NCI-H774 (cell line): ENCODE measurements around the gene UBXN6.

Source experiments
- DNase-seq: peaks from one replicate; lab custom pipeline; 2025; lab: John Stamatoyannopoulos, UW

Gene UBXN6

DNA sequence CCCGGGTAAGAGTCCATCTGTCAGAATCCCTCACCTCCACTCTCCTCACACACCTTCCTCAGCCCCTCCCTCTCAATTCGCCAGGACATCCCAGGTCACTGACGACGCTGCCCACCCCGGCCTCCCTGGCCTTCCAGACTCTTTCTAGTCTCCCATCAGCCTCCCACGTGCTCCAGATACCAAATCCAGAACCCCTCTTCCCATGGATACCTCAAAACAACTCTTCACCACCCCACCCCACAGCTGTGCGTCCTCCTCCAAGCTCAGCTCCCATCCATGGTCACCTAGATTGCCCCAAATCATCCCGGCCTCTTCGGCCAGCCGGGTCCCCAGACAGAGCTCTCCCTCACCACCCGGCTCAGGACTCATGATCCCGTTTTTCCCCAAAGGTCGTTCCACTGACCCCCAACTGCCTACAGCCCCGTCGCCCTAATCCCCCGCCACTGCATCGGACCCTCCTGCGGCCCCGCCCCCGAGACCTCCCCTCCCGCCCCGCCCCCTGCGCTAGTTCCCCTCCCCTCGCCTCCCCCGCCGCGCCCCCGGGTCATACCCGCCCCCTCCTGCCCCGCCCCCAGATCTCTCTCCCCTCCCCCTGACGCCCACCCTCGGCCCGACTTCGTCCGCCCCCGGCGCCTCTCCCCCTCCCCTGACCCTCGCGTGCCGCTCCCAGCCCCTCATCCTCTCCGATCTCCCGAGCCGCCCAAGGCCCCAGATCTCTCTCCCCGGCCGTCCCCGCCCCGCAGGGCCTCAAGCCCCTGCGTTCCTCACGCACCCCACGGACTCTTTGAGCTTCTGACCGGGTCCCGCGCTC, 546 bp downstream of the UBXN6 start:
- DNase-seq: no peak

DNA sequence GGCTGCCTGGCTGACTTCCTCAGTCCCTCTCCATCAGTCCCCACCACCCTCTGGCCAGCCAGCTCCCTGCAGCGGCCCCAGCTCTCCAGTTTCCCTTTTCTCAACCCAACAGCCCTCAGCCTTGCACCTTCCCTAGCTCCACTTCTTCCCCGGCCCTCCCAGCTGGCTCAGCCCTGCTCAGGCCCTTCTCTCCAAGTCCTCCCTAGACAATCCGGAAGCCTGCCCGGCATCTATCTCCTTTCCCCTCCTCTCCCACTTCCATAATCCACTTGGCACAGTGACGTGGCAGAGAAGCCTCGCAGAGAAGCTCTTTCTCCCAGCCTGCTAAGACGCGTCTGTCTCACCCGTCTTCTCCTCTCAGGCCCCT, 1.1 kb downstream of the UBXN6 start:
- no peak for DNase-seq

DNA sequence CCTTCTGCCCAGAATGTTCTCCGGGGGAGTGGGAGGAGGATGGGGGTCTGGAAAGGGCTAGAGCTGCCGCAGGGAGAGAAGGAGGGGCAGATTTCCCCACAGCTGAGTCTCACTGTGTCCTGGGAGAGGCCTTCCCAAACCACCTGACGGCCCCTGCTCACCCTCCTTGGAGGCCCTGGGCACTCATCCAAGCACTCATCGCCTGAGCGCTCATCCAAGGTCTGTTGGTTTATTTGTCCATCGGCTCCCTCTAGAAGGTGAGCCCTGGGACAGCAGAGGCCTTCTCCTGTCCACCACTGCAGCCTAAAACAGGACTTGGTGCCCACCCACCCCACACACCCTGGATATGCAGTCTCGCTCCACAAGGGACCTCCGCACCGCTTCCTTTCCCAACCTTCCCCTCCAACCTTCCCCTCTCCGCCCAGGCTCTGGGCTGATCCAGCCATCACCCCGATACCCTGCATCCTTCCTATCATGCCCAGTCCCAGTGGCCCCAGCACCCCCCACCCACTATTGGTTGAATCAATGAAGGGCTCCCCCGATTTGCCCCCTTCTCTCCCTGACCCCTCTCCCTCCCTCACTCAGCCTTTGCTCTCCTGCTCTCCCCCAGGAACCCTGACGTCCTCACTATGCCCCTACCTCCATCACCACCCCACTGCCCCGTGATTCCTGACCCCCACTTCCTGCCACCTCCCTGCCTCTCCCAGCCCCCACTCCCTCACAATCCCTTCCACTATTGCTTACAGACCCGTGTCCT, 1.7 kb downstream of the UBXN6 start:
- DNase-seq: no peak

DNA sequence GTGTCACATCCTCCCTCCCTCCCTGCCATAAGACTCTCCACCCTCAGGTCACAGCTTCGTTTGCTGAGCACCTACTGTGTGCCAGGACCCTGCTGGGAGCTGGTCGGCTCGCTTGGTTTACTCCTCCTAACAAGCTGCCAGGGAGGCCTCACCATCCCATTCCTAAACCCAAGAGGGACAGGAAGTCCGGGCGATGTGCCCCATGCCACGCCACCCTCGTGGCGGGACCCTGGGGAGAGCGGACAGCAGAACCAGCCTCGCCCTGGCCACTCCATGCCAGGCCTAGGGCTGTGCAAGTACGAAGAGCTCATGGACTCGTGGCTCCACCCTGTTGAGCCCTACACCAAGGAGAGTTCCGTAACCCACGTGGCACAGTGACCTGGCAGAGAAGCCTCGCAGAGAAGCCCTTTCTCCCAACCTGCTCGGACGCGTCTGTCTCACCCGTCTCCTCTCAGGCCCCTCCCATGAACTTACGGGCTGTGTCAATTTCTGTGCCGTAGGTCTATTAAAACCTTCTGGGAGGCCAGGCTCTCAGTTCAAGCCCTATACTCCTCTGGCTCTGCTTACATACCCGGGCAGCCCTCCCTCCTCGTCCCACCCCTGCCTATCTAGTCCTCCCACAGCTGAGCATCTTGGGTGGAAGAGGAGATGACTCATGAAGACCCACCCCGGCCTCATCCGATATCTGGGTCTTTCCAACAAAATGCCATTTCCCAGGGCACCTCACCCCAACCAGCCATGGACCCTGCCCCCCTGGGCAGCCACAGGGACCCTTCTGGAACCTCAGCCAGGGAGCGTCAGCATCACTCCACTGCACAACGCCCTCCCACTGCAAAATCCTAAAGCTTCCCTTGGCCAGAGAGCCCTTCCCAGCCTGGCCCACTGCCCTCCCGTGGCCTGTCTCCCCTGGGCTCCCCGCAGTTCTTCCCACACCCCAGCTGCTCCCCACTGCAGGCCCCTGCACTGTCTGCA, 2.6 kb downstream of the UBXN6 start:
- DNase-seq: no peak

DNA sequence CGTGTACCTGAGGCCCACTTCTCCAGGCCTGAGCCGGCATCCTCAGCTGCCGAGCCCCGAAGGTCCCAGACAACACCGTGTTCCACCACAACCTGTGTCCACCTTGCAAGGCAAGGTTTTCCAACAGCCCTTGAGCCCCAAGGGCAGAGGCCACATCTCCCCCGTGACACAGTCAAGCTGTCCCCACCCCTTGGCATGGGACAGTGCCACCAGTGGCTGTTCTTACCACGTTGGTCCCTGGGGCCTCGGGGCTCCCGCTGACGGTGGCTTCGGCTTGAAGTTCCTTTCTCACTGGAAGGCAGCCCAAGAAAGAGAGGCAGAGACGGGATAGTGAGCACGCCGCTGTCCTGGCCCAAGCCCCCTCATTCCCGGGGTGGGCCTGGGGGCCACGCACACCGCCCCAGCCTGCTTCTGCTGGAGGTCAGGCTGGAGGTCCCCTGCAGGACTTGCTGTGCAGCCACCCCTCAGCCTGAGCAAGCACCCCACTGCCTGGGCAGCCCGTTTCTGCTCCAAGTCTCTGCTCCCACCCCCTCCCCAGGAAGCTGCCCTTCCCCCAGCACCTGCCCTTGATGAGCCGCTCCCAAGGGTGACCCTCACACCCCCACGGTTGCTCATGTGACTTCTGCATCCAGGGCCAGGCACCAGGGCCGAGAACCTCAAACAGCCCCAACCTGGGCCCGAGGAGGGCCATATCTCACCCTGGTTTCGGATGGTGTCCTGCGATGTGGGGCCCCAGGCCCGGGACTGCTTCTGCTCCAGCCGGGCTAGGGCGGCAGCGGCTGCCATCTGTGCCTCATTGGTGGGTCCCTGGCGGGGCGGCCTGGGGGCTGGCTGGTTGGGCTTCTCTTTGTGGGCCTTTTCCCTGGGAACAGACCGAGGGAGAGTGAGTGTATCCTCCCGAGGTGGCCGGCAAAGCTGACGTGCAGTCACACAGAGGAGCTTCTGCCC, 4.1 kb downstream of the UBXN6 start:
- no peak for DNase-seq

DNA sequence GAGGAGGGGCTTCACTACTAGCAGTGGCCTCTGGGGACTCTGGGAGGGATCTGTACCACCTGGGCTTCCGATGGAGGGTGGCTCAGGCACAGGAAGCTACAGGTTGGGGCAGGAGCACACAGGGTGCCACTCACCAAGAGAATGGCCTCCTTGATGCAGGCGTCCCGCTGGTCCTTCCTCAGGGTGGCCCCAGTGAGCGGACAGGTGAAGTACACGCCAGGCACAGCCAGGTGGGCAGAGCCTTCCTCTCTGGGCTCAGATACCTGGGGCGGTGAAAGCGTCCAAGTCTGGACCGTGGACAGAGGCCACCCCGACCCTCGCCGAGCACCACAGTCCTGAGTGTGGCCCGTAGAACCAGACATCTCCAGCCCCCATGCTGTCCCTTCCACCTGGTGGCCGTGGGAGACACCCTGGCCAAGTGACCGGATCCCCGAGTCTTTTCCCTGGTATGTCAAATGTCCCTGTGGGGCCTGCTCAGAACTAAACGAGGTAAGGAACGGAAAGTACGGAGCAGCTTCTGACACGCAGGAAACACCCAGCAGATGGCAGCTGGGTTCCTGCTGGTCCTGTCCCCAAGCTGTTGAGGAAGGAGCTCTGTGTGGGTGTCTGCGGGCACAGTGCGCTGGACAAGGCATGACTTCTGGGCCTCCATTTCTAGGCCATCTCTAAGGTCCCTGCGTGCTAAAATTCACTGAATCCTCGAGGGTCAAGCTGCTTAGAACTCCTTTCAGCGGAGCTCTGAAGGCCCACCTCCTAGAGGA, 5.2 kb downstream of the UBXN6 start:
- DNase-seq: no peak

DNA sequence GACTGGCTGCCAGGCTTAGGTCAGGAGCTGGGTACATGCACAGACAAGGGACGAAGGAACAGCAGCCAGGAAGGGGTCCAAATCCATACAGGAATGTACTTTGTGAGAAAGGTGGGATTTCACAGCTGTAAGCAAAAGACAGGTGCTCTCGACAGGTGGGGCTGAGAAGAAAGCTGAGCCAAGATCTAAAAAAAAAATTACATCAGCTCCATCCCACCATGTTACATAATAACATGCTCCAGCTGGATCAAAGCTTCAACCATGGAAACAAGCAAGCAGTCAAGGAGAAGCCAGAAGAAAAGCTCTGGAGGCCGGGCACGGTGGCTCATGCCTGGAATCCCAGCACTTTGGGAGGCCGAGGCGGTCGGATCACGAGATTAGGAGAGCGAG, 8.0 kb downstream of the UBXN6 start:
- no peak for DNase-seq

DNA sequence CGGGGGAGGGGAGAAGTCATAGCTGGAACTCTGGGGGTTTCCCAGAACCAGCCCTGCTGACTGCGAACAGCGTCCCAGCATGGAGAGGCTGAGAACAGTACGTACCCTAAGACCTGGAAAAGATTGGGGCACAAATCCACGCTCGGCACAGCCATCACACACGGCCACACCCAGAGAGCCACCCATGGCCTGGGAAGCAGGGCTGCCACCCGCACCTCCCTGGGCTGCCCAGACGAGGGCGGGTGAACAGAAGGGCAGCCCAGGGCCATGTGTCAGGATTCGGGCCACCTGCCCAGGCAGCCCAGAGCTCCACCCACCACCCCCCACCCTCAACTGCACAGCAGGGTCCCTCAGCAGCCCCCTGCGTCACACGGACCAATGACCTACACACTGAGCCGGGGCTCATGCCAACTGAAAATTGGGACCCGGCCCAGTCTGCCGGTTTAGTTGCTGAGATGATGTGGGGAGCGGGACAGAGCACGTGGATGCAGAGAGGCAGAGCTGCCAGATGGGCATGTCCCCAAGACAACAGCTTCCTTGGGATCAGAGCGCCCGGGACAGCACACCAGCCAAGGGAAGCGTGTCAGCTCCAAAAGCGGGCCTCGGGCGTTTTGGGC, 8.5 kb downstream of the UBXN6 start:
- DNase-seq: no peak

DNA sequence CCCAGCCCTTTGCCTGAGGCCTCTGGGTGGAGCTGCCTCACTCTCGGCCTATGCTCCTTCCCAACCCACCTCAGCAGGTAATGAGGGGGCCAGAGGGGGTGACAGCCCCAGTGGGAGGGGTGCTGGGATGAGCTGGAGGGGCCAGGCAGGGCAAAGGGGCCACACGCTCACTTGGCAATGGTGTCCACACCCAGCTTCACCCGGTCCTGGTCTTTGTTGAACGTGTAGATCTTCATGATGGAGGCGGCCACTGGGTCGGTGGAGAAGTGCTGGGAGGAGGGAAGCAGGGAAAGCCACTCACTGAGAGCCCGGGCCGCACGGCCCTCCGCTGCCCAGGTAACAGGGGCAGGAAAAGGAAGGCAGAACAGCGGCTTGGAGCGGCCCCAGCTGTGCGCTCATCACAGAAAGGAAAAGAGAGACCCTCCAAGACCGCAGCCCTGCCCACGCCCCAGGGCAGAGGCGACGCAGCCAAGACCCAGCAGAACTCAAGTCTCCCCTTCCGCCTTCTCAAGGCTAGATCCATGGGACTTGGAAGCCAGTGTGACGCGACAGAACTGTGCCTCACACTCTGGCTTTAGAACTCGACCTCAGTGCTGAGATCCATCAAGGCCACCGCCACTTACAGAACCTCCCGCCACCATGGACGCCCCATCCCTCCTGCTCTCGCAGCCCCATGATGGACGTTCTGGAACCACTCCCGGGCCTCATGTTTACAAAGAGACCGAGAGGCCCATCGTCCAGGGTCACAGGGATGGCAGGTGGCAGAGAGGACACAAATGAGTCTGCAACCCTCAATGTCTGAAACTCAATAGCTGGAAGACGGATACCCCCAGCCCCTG, 9.2 kb downstream of the UBXN6 start:
- no peak for DNase-seq

DNA sequence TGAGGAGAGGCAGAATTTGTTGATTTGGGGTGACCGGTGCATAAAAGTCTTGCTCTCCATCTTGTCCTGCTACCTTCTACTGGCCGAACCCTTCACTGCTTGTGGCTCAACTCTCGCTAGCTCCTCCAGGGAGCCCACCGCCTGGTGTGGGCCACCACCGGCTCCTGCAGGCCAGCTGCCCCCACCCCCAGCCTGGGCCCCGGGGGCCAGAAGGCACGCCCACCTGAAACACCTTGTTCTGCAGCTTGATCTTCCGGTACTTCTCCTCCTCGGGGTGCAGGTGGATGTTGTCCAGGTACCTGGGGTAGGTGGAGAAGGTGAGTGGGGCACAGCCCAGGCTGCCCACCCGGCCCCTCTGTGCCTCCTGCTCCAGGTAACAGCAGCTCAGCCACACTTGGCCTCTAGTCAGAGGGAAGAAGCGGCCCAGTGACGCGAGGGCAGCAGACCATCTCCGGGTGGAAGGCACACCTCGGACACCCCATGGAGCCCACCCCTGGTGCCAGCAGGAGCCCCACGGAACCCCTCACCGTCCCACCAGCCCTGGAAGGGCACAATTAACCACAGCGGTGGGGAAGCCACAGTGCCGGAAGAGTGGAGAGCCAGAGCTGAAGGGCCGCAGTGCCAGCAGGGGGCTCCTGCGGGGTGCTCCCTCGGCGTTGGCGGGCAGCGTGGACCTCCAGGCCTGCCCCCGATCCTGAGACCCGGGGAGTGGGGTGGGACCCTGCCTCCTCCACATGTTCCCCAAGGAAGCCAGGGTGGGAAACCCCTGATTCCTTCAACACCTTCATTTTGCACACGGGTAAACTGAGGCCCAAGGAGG, 10.1 kb downstream of the UBXN6 start:
- DNase-seq: no peak

DNA sequence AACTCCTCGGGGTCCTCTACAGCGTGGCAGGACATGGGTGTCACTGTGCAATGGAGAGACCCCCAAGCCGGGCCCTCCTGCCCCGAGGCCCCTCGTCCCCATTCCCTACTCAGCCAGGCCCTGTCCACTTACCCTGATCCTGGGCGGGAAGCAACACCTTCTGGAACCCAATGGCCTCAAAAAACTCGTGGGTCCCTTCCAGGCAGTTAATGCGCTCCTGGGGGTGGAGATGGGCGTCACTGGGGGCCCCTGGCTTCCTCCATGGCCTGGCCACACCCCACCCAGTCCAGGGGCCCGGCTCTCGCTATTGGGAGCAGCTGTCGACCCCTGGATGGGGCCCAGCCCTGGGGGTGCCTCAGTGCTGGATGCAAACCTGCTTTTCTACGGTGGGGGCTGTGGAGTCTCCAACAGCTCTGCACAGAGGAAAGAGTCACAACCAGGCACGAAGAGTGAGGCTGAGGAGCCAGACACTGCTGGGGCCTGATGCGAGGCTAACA, 10.8 kb downstream of the UBXN6 start:
- DNase-seq: no peak

DNA sequence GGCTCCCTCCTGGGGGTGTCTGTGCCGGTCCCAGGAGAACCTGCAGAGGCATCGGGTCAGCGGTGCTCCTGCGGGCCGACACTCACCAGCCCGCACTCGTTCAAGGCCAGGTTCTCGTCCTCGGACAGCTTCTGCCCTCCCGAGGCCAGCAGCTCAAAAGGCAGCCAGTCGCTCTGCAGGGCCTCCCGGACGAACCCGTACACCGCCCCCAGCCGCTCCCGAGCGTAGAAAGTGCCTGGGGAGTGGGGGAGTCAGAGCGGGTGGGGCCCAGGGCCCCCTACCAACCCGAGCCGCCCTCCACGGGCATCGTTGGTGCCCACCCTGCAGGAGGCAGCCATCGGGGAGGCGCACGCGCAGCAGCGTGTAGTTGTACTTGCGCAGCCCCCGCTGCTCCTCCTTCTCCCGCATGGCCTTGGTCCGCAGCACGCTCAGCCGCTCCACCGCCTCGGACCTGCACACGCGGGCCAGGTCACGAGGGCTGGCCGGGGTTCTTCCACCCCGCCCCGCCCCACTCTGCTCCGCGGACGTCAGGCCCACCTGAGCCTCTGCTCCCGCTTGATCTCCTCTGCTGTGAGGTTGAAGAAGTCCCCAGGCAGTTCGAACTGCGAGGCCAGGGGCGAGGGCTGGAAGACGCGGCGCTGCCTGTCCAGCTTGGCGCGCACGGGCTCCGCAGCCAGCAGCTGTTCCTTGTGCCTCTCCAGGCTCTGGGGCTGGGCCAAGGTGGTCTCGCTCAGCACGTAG, 11.5 kb downstream of the UBXN6 start:
- DNase-seq: no peak

DNA sequence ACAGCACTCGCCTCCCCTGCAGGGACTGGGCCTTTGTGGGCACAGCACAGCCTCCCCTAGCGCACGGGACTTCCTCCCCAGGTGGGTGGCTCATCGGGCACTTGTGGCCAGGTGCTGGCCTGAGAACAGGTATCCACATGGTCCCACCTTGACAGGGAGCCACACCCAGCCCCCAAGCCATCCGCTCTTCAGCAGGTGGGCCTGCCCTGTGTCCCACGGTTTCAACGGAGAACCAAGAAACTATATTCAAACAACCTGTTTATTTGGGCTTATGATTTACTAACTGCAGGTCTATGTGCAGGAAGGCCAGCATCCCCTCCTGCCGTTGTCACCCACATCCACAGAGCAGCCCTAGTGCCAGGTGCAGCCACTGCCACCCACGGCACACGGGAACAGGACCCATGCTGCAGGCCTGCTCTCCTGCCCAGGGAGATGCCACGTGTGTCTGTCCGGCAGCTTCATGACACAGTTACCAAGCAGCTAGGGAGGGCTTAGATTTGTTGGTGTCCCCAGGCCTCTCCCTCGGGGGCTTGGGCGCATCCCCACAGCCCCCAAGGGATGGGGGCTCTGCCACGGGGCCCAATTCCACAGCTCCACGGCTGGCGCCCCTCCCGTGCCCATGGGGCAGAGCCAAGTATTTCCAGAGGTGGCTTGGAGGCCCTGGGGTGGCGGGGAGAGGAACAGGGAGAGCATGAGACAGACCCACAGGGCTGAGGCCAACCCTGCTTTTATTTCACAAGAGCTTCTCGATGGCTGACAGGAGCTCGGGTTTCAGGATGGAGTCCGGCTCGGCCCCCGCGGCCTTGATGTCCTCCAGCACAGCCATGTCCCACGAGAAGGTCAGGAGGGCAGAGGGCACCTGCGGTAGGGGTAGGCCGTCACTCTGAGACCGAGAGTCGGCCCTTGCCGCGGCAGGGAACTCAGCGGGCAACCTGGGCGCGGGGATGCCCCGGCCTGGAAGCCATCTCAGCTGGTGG, 12.5 kb downstream of the UBXN6 start:
- DNase-seq: no peak

DNA sequence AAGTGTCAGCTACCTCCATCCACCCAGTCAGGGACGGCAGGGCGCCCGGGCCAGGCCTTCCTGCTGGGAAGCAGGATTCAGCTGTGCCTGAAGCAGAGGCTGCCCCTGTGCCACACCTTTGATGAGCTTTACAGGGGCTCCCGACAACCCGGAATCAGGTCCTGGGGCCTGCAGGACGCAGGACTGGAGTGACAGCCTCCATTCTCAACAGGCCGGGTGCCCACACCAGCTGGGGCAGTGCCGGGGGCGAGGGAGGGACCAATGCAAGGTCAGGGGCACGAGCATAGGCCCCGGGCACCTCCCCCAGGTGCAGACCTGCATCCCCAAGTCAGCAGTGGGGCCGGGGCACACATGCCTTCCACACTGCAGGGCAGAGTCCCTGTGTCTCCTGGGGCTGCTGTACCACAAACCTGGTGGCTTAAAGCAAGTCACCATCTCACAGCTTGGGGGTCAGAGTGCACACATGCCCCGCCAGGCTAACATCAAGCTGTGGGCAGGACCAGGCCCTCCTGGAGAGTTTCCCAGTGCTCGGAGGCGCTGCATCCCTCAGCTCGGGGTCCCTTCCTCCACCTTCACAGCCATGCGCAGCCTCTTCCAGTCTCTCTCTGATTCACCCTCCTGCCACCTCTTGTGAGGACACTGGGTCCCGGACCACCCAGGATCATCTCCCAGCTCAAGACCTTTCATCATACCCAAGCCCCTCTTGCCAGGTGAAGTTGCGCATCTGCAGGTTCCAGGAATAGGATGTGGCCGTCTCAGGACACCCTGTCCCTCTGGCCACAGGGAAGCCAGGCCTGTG, 13.4 kb downstream of the UBXN6 start:
- DNase-seq: no peak

DNA sequence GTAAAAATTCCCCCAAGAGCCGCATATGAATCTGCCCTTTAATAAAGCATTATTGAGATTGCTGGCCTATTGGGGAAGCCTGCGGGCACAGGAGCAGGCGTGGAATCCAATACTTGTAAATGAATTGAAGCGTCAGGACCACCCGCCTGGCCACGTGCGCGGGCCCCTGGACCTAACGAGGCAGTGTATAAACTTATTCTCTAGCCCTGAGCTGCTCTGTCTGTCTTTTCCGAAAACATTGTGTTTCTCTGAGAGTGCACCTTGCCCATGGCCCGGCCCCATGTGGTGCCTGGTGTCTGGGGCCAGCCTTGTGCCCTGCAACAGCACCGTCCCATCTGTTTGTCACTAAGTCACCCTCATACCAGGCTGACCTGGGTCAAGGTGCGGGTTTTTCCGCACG, 14.4 kb downstream of the UBXN6 start:
- DNase-seq: no peak
